NCI-H146 (cell line): Measurements from ENCODE around the gene OR4A16.

Source experiments
- DNase-seq: peaks from one replicate; lab custom pipeline; 2025; lab: John Stamatoyannopoulos, UW

Gene OR4A16

GRCh38 chr11:55342901-55343300 is at the start of gene OR4A16:
Gene OR4A16, plus strand, starts transcription at chr11:55343201. Its CDS starts 0 bp downstream, at chr11:55343201.
- DNase-seq, result no peak

- DNase-seq, result no peak
These were observed 18.5 kb upstream of the OR4A16 start for GRCh38 chr11:55324500-55324899.

- DNase-seq, result no peak
These were observed 2.3 kb downstream of the OR4A16 start for GRCh38 chr11:55345306-55345705.

- DNase-seq, result no peak
These were observed 6.0 kb downstream of the OR4A16 start for GRCh38 chr11:55349032-55349431.

- no peak for DNase-seq
These were observed 14.7 kb downstream of the OR4A16 start for GRCh38 chr11:55357560-55358184.

GRCh38 chr11:55367674-55368073 is 24.7 kb downstream of the OR4A16 start, which contains the start of gene OR4A15:
Gene OR4A15, plus strand, starts transcription at chr11:55367974. Its CDS starts 0 bp downstream, at chr11:55367974.
- DNase-seq, result no peak
